Measurements from ENCODE around the gene OR8K3. TPM values are rescaled to one million over a fixed set of nuclear protein-coding genes. Genes with fewer than 3 reads are reported as not detected.

Gene OR8K3
- total RNA-seq (2022; extraction: Qiagen RNA extraction): not detected in 5 replicates

DNA sequence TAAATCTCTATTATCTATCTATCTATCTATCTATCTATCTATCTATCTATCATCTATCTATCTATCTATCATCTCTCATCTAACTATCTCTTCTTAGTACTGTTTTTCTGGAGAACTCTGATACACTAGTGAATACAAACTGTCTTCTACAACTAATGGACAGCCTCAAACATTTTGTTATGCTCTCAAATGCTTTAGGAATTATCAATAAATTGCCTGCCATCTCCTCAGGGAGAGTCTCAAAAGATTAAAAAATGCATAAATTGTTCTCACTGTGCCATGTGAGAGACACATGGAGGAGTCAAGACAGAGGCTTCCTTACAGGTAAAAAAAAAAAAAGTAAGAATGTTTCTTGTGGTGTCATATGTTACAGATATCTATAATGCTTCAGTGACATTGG, at the start of gene OR8K3:
TSS of gene OR8K3 (plus strand) at position 301 of the 400 bp plus-strand sequence. CDS start 3,163 bp downstream, outside the sequence.

DNA sequence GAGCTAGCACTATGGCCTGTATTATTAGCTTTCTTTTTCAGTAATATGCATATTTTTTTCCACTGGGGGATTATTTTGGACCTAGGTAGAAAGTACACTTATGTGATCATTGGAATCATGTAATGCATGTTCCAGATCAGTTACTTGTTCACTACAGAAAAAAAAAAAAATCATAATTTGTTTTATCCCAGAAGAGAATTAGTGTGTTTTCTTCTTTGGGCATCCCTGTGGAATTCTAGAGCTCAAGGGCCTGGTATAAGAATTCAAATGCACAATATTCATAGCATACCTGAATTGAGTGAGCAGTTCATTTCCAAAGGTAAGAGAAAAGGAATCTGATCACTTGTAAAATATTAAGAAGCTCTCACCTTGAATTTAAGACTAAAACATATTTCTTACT, 41.1 kb upstream of the OR8K3 start, which contains the start of gene OR5T1:
TSS of gene OR5T1 (plus strand) at position 301 of the 400 bp plus-strand sequence. CDS start 1,485 bp downstream, outside the sequence.

DNA sequence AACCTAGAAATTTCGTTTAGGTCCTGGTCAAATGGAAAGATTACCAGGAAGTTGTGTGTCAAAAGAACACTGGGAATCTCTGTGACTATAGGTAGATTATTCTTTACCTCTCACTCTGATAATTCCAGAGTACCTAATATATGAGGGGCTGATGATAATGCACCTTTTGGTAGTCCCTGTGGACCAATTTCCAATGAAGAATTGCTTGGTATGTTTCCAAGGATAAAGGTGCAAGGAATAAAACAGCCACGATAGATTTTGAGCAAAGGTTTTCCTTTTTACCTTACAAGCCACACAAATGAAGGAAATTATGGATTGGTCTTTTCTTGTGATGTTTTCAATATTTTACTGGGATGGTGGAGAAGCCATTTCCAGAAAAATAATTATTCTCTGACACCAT, 22.8 kb upstream of the OR8K3 start, which contains the start of gene OR8H1:
TSS of gene OR8H1 (minus strand) at position 101 of the 400 bp plus-strand sequence. CDS start 1,192 bp downstream, outside the sequence.

DNA sequence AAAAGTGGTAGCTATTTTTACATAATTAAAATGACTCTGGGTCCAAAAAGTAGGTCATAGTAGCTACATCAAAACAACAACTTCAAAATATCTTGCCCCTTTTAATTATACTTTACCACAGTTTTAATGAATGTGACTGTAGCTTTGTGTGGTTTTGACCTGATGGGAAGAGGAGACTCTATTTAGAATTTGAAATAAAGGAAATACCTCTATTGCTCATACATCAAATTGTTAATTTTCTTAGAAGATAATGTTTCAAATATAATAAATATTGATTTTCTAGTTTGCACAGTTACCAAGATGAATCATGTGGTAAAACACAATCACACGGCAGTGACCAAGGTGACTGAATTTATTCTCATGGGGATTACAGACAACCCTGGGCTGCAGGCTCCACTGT, 30.8 kb downstream of the OR8K3 start, which contains the start of gene OR8K1:
TSS of gene OR8K1 (plus strand) at position 301 of the 400 bp plus-strand sequence. CDS start at position 301, 0 bp downstream.

DNA sequence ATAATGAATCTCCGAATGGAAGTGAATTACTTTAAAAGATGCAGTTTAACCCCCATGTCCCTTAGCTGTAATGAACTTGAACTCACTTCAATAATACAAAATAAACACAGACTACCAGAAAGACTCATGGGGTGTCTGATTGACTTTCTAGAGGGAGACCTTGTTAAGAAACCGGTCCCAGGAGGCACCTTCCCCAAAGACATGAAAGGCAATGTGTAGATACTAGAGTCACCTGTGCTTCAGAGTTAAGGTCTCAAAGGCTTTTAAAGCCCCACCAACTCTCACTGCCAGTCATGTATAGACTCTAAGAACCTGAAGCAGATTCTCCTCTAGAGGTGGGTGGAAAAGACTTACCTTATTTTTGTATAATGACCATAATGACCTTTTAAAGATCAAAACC, 39.0 kb downstream of the OR8K3 start, which contains the start of gene OR8J1:
TSS of gene OR8J1 (plus strand) at position 301 of the 400 bp plus-strand sequence. CDS start 5,956 bp downstream, outside the sequence.

Other genes starting within 250 kb of the OR8K3 start
- gene OR8I2, start 221.8 kb upstream of the OR8K3 start, total RNA-seq (2022; extraction: Qiagen RNA extraction): not detected in 5 replicates
- not detected in 5 replicates for gene OR8H2, start 211.5 kb upstream of the OR8K3 start, total RNA-seq (2022; extraction: Qiagen RNA extraction)
- not detected in 5 replicates for gene OR8H3, start 192.8 kb upstream of the OR8K3 start, total RNA-seq (2022; extraction: Qiagen RNA extraction)
- not detected in 5 replicates for gene OR8J3, start 174.9 kb upstream of the OR8K3 start, total RNA-seq (2022; extraction: Qiagen RNA extraction)
- gene OR8K5, start 154.8 kb upstream of the OR8K3 start, total RNA-seq (2022; extraction: Qiagen RNA extraction): not detected in 5 replicates
- gene OR5J2, start 138.5 kb upstream of the OR8K3 start, total RNA-seq (2022; extraction: Qiagen RNA extraction): not detected in 5 replicates
- not detected in 5 replicates for gene OR5T2, start 80.9 kb upstream of the OR8K3 start, total RNA-seq (2022; extraction: Qiagen RNA extraction)
- gene OR5T3, start 62.9 kb upstream of the OR8K3 start, total RNA-seq (2022; extraction: Qiagen RNA extraction): not detected in 5 replicates
- gene OR5T1, start 41.0 kb upstream of the OR8K3 start, total RNA-seq (2022; extraction: Qiagen RNA extraction): not detected in 5 replicates
- not detected in 5 replicates for gene OR8H1, start 22.9 kb upstream of the OR8K3 start, total RNA-seq (2022; extraction: Qiagen RNA extraction)
- not detected in 5 replicates for gene OR8K1, start 30.9 kb downstream of the OR8K3 start, total RNA-seq (2022; extraction: Qiagen RNA extraction)
- not detected in 5 replicates for gene OR8J1, start 39.1 kb downstream of the OR8K3 start, total RNA-seq (2022; extraction: Qiagen RNA extraction)
- not detected in 5 replicates for gene OR8U1, start 60.5 kb downstream of the OR8K3 start, total RNA-seq (2022; extraction: Qiagen RNA extraction)
- gene OR5AL1, start 97.6 kb downstream of the OR8K3 start, total RNA-seq (2022; extraction: Qiagen RNA extraction): not detected in 5 replicates
- gene OR5M3, start 158.2 kb downstream of the OR8K3 start, total RNA-seq (2022; extraction: Qiagen RNA extraction): not detected in 5 replicates
- gene OR5M8, start 176.2 kb downstream of the OR8K3 start, total RNA-seq (2022; extraction: Qiagen RNA extraction): not detected in 5 replicates
- not detected in 5 replicates for gene OR5M11, start 228.1 kb downstream of the OR8K3 start, total RNA-seq (2022; extraction: Qiagen RNA extraction)